Effector CD4-positive, alpha-beta T cell (primary cell): Measurements from ENCODE around the gene STIM1.
"Not testable (repeated sequence)": the region's sequence is repeated elsewhere in the genome, so short reads cannot be mapped to it uniquely, and the experiment has no call there.

Experiments used
- DNase-seq: peaks from one replicate; pipeline ENCODE4 v3.0.0-alpha.2; 2020

Gene STIM1

GRCh38 chr11:3986301-3986700, 130.8 kb downstream of the STIM1 start:
- DNase-seq = no peak

DNA sequence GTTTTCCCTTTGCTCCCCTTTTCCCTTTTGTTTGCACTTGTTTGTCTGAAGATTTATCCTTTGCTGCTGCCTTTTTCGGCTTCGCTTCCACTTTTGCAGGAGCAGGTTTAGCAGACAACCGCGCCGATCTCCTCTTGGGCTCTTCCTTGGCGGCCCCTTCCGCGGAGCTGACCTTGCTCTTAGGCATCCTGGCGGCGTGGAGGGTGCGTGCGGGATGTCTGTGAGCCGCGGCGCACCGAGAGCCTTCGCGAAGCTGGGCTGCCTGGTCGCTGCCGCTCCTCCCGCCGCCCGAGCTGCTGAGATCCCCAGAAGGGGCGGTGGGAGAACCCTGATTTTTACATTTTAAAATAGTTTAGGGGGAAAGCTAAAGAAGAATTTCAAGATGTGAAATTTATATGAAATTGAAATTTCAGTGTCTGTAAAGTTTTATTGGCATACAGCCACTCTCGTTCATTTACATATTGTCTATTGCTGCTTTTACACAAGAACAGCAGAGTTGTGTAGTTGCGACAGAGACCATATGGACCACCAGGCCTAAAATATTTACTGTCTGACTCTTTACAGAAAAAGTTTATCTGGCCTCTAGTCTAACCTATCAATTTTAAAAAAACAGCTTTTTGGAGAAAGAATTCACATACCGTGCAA, 133.9 kb downstream of the STIM1 start:
- DNase-seq = no peak

DNA sequence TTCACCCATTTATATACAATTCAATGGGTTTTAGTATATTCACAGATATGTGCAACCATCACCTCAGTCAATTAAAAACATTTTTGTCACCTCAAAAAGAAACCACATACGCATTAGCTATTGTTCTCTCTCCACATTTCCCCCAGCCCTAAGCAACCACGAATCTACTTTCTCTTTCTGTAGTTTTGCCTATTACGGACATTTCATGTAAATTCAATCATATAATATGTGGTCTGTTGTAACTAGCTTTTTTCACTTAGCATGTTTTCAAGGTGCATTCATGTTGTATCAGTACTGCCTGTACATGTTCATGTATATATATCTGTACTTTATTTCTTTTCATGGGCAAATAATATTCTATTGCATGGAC, 134.4 kb downstream of the STIM1 start:
- no peak for DNase-seq

- no peak for DNase-seq
These were observed 134.9 kb downstream of the STIM1 start for GRCh38 chr11:3990406-3990805.

GRCh38 chr11:3992964-3993363, 137.5 kb downstream of the STIM1 start:
- no peak for DNase-seq

- DNase-seq = no peak
These were observed 138.7 kb downstream of the STIM1 start for GRCh38 chr11:3994030-3994640.

GRCh38 chr11:3995307-3995706, 139.8 kb downstream of the STIM1 start:
- DNase-seq = no peak

- no peak for DNase-seq
These were observed 140.6 kb downstream of the STIM1 start for GRCh38 chr11:3995949-3996554.

- no peak for DNase-seq
These were observed 141.2 kb downstream of the STIM1 start for GRCh38 chr11:3996651-3997050.

DNA sequence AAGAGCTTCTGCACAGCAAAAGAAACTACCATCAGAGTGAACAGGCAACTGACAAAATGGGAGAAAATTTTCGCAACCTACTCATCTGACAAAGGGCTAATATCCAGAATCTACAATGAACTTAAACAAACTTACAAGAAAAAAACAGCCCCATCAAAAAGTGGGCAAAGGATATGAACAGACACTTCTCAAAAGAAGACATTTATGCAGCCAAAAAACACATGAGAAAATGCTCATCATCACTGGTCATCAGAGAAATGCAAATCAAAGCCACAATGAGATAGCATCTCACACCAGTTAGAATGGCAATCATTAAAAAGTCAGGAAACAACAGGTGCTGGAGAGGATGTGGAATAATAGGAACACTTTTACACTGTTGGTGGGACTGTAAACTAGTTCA, 149.3 kb downstream of the STIM1 start:
- not testable (repeated sequence) for DNase-seq

DNA sequence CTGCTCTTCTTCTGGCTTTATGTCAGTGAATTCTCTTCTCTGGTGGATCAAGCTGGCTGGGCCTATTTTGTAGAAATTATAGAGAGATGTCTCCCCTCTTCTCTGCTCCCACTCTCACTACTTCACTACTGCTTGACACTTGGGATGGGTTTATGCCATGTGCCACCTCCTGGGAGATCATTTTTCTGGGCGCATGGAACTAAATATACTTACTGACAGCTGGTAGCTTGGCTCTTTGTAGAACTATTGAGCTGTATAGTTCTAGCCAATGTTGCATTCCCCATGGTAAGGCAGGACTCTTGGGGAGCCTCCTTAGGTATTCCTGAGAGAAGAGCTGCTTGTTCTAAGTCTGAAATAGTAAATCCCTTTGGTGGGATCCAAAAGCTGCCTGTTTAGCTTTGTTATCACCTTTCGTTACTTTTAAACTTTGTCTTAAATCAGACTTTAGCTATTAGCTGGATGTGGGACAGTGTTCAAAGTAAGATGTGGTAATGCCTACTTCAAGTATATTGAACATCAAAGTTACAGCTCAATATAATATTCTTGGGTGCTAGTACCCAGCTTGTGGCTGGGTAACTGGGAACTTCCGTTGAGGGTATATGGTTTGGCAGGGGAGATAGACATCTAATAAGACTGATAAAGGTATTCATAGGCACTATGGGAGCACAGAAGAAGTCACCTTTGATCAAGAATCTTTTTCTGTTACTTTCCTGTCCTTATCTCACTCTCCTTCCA, 151.6 kb downstream of the STIM1 start:
- no peak for DNase-seq

- no peak for DNase-seq
These were observed 152.7 kb downstream of the STIM1 start for GRCh38 chr11:4008116-4008515.

- DNase-seq = not testable (repeated sequence)
These were observed 161.1 kb downstream of the STIM1 start for GRCh38 chr11:4016602-4017001.

DNA sequence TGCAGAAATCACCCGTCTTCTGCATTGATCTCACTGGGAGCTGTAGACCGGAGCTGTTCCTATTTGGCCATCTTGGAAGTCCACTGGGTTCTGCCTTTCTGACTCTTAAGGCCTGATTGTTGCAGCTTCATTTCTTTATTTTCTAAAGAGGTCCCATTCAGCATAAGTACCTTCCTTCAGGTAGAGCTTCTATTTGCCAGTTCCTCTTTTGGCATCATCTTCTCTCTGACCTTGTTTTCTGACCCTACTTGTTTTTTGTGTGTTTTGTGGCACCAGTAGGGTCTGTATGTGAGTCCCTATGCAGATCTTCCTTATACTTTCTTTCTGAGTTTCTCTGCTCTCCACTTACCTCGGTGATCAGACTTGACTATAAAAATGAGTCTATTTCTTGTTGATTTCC, 161.7 kb downstream of the STIM1 start:
- DNase-seq = no peak

DNA sequence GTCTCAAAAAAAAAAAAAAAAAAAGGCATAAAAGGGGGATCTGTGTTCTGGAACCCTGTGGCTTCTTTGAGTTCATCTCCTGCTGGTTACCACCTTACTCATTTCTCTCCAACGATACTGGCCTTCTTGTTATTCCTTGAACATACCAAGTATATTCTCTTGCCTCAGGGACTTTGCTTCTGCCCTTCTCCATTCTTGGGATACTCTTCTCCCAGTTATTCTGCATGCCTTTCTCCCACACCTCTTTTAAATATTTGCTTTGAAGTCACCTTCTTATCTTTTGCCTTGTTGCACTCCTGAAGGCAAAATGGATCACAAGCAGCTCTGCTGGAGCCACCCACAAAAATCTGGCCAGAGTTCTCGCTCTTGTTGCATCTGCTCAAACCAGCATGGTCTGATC, 163.2 kb downstream of the STIM1 start:
- DNase-seq = no peak

GRCh38 chr11:4019891-4020290, 164.4 kb downstream of the STIM1 start:
- DNase-seq = no peak

DNA sequence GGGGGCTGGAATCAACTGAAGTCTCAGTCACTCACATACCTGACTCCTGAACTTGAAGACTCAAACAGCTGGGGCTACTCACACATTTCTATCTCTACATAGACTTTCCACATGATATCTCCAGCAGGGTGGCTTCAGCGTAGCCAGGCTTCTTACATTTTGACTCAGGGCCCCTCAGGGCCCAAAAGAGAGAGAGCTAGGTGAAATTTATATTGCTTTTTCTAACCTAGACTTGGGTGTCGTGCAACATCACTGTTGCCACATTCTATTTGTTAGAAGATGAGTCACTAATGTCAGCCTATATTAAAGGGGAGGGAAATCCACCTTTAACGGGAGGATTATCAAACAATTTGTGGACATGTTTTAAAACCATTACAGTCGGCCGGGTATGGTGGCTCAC, 167.2 kb downstream of the STIM1 start:
- DNase-seq = no peak

- DNase-seq = no peak
These were observed 169.9 kb downstream of the STIM1 start for GRCh38 chr11:4025248-4025966.

DNA sequence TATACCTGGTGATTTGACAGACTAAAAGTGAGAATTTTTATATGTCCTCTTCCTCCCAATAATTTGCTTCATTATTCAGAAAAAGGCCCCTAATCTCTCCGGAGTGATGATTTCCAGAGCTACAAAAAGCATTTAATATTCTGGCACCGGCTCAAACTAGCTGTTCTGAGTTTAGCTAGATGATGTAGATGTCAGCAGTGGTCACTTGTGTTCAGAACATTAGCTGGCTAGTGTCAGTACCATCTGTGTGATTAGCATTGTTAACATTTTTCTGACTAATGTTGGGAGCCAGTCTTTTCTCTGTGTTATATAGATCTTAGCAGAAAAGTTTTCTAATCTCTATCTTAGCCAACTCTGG, 170.5 kb downstream of the STIM1 start:
- DNase-seq = no peak

DNA sequence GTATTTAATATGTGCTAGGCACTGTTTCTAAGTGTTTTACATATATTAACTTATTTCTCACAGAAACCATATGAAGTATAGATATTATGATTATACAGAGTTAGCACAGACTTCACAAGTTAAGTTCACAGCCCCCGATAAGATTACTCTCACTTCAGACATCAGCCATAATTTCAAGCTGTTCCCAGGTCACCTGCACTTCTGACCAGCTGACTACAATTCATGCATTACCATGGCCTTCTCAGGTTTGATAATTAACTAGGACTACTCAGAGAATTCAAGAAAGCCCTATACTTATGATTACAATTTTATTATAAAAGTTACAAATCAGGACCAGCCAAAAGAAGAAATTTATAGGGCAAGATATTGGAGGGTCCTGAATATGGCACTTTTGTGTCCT, 170.9 kb downstream of the STIM1 start:
- no peak for DNase-seq

DNA sequence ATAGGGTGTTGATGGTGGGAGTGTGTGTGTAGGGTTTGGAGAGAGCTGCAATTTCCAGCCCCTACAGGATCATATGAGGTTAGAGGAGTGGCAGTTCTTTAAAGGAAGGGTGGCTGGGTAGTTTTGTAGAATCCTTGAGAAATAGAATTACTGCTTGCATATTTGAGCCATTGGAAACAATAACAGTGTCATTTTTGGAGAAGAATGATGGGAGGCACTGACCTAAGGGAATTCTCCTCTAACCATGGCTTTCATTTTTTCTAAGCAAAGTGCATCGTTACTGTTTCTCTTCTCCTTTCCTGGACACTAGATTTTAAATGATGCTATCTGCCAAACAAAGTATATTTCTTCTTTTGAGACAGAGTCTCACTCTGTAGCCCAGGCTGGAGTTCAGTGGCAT, 172.3 kb downstream of the STIM1 start:
- no peak for DNase-seq

- no peak for DNase-seq
These were observed 174.7 kb downstream of the STIM1 start for GRCh38 chr11:4030197-4030596.

DNA sequence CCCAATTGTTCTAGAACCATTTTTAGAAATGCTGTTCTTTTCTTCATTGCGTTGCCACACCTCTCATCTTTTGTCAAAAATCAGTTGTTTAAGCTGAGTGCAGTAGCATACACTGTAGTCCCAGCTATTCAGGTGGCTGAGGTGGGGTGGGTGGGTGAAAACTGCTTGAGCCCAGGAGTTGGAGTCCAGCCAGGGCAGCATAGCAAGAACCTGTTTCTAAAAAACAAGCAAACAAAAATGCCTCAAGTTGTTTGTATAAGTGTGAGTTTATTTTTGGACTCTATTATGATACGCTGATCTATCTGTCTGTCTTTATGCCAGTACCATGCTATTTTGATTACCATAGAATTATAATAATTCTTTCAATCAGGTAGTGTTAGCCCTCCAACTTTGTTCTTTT, 176.6 kb downstream of the STIM1 start:
- DNase-seq = no peak
